Ovary (tissue), 3 donors: Measurements from ENCODE around the gene DHCR24.

Experiments used
- POLR2A ChIP-seq: fragments of 450-650 bp; IDR thresholded peaks from one replicate; pipeline ENCODE4 v1.6.1; 2017; ENCODE audit warnings: antibody characterized with exemption, mild to moderate bottlenecking, moderate library complexity
- TF ChIP-seq, protein P1 (sequence below), 3 donors: fragments of 450-650 bp in 2 of 3; fragments of 200-600 bp in 1 of 3; IDR thresholded peaks; one replicate each; pipeline versions ENCODE4 v1.5.1 to v1.8.0; 2016 to 2022; ENCODE audit warnings: antibody characterized with exemption in 3 of 3, mild to moderate bottlenecking in 1 of 3
- donor health status: DM: no; HTN: no; CAD: no.

DNA sequence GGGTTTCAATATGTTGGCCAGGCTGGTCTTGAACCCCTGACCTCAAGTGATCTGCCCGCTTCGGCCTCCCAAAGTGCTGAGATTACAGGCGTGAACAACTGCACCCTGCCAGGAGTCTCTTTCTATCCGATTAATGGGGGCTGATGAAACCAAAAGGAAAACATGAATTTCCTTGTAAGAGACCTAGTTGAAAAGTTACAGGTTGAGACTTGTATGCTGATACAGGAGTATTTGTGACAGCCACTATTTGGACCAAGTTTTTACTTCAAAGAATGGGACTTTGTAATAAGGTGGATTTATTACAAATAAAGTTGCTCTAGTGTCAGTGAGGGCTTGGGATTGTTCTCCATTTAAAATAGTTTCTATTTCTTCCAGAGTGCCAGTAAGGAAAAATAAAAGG, 49.8 kb upstream of the DHCR24 start:
- TF ChIP-seq, protein P1, sequence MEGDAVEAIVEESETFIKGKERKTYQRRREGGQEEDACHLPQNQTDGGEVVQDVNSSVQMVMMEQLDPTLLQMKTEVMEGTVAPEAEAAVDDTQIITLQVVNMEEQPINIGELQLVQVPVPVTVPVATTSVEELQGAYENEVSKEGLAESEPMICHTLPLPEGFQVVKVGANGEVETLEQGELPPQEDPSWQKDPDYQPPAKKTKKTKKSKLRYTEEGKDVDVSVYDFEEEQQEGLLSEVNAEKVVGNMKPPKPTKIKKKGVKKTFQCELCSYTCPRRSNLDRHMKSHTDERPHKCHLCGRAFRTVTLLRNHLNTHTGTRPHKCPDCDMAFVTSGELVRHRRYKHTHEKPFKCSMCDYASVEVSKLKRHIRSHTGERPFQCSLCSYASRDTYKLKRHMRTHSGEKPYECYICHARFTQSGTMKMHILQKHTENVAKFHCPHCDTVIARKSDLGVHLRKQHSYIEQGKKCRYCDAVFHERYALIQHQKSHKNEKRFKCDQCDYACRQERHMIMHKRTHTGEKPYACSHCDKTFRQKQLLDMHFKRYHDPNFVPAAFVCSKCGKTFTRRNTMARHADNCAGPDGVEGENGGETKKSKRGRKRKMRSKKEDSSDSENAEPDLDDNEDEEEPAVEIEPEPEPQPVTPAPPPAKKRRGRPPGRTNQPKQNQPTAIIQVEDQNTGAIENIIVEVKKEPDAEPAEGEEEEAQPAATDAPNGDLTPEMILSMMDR (IDR thresholded peaks at IDR 0.05): no peak
- no peak for TF ChIP-seq POLR2A
